Iris pigment epithelial cell (primary cell): ENCODE measurements around the gene DGCR8.

Experiments
- DNase-seq: peaks from one replicate; pipeline ENCODE4 v3.0.0-alpha.2; 2011; ENCODE audit warnings: low read depth

The DGCR8 gene

GRCh38 chr22:20125201-20126174, 45.4 kb downstream of the DGCR8 start:
- DNase-seq = no peak

- DNase-seq = no peak
Measured at GRCh38 chr22:20126284-20127029, 46.4 kb downstream of the DGCR8 start.

GRCh38 chr22:20127318-20127868, 47.4 kb downstream of the DGCR8 start:
- DNase-seq = no peak

GRCh38 chr22:20127869-20128618, 48.0 kb downstream of the DGCR8 start:
- no peak for DNase-seq

- no peak for DNase-seq
Measured at GRCh38 chr22:20128619-20128901, 48.5 kb downstream of the DGCR8 start.

GRCh38 chr22:20128902-20129746, 49.1 kb downstream of the DGCR8 start:
- peak; percentile 34 for DNase-seq

DNA sequence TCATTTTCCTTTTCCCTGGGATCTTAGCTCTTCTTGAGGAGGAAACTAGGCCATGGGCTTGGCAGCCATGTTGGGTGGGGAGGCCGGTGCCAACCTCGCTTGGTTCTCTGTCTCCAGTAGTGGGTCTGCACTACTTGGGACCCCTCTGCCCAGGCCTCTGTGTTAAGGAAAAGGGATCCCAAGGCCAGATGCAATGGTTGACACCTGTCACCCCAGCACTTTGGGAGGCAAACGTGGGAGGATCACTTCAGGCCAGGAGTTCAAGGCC, 49.6 kb downstream of the DGCR8 start:
- DNase-seq = no peak

- DNase-seq = no peak
Measured at GRCh38 chr22:20130319-20130718, 50.3 kb downstream of the DGCR8 start.

- DNase-seq = peak; percentile 88
Measured at GRCh38 chr22:20130731-20131596, 50.9 kb downstream of the DGCR8 start.

GRCh38 chr22:20131597-20131858, 51.5 kb downstream of the DGCR8 start, which contains the start of gene ZDHHC8:
Gene ZDHHC8, plus strand, starts transcription at chr22:20131804. Its CDS starts 144 bp downstream, at chr22:20131948.
- DNase-seq = peak; percentile 27

DNA sequence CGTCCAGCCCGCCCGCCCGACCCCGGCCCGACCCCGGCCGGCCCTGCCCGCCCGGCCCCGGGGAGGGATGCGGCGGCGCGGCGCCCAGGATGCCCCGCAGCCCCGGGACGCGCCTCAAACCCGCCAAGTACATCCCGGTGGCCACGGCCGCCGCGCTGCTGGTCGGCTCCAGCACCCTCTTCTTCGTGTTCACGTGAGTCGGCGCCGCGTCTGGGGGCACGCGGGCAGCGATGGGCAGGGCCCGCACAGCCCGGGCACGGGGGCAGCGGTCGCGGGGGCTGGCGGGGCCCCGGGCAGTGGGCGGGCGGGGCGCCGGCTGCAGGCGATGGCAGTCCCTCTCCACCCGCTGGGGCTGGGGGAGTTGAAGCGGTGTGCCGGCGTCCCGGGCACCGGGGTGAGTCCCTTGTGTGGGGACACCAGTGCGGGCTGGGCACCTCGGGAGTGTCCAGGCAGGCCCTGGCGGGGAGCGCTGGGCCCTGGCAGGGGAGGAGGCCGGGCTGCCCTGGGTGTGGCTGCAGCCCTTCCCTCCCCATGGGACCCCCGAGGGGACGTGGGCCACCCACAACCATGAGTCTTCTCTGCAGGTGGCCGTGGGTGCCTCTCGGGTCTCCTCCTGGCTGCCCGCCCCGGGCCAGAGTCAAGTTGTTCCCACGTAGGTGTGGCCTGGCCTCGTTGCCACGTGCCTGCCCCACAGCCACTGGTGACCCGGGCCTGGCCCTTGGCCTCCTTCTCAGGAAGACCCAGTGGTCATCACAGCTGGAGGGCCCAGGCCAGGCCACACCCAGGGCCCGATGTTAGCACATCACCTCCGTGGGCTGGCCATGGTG, 52.0 kb downstream of the DGCR8 start:
- DNase-seq = no peak

GRCh38 chr22:20132686-20133246, 52.7 kb downstream of the DGCR8 start:
- DNase-seq = no peak

- DNase-seq = no peak
Measured at GRCh38 chr22:20133930-20134549, 54.0 kb downstream of the DGCR8 start.

GRCh38 chr22:20135265-20135664, 55.2 kb downstream of the DGCR8 start:
- DNase-seq = no peak

DNA sequence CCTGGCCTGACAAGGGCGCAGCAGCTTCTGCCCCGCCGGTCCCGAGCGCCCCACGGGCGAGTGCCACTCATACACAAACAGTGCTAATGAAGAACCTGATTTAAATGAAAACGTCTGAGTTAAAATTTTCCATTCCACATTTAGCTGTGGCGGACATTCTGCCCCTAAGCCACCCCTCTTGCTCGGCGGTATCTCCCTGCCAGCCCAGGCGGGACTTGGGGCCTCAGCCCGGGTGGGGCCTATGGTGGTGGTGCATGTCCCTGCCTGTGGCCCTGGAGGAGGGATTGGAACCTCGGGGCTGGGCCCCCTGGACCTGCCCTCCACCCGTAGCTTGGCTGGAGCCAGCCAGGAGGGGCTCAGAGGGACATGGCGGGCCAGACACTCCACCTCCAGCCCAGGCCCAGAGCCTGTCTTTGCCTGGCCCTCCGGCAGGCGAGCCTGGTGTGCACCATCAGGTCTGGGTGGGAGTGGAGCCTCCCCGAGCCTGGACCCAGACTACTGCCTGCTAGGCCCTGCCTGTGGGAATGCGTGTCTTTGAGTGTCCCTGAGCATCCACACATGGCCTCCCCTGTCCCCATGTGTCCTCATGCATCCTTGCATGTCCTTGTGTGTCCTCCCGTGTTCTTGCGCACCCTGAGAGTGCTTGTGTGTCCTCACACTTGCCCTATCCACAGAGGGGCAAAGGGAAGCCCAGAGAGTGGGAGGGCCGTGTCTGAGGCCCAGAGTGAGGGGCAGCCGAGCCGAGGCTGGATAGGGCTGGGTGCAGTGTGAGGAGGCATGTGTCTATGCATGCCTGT, 56.0 kb downstream of the DGCR8 start:
- no peak for DNase-seq

DNA sequence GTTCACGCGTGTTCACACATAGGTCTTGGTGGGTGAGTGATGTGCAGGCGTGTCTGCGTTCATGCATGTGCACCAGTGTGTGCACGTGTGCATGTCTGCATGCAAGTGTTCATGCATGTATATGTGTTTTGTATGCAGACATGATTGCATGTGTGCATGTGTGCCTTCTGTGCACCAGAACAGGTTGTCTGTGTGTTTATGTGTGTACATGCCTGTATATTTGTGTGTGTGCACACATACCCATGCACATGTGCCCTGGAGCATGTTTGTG, 56.5 kb downstream of the DGCR8 start:
- no peak for DNase-seq

GRCh38 chr22:20137113-20137512, 57.1 kb downstream of the DGCR8 start:
- DNase-seq = no peak

GRCh38 chr22:20137671-20138416, 57.8 kb downstream of the DGCR8 start:
- no peak for DNase-seq
